ENCODE measurements around the gene SLC35A5.

DNA sequence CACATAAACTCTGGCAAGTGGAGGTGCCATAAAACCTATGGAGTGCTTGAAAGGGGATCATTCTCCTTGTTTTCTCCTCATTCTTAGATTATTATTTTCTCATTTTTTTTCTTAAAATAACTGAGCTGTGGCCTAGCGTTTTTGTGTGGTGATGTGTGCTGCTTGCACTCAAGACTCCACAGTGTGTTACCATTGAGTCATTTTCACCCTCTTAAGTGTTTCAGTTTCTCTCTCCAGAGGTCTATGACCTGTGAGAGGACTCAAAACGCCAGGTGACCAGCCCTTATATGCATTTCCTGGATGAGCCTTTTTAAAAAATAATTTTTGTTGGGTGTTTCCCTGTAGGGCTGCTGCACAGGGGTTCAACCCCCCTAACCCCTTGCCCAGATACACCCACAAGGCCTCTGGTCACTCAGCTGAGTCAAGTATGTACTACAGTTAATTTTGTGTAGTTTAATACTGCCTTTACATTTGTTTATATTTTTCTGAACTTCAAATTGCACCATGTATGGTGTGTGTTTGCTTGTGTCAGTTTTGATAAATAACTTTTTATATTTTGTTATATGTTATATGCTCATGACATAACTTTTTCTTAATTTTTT is 47.2 kb upstream of the SLC35A5 start:
- TF ChIP-seq, protein P1, sequence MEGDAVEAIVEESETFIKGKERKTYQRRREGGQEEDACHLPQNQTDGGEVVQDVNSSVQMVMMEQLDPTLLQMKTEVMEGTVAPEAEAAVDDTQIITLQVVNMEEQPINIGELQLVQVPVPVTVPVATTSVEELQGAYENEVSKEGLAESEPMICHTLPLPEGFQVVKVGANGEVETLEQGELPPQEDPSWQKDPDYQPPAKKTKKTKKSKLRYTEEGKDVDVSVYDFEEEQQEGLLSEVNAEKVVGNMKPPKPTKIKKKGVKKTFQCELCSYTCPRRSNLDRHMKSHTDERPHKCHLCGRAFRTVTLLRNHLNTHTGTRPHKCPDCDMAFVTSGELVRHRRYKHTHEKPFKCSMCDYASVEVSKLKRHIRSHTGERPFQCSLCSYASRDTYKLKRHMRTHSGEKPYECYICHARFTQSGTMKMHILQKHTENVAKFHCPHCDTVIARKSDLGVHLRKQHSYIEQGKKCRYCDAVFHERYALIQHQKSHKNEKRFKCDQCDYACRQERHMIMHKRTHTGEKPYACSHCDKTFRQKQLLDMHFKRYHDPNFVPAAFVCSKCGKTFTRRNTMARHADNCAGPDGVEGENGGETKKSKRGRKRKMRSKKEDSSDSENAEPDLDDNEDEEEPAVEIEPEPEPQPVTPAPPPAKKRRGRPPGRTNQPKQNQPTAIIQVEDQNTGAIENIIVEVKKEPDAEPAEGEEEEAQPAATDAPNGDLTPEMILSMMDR (IDR thresholded peaks at IDR 0.05), result no peak
- TF ChIP-seq POLR2A (IDR thresholded peaks at IDR 0.05), result no peak

Data from uterus (tissue), 2 donors.